OCI-LY3 (cell line): Measurements from ENCODE around the gene KRT32.

Experiments used
- CTCF ChIP-seq: fragments of 200-600, 300-600 bp; sonication (generic); IDR thresholded peaks from 2 replicates; pipeline ENCODE4 v1.5.1; 2014; ENCODE audit warnings: antibody characterized with exemption, low read length, low read depth
- EZH2phosphoT487 ChIP-seq: fragments of 200-600 bp; shearing (Covaris generic); IDR thresholded peaks from 2 replicates; pipeline ENCODE4 v1.6.1; 2018; ENCODE audit warnings: antibody characterized with exemption, mixed run types, low read depth

- no peak for TF ChIP-seq CTCF
- TF ChIP-seq EZH2phosphoT487, result no peak
Observed at GRCh38 chr17:41418116-41418860, 48.9 kb downstream of the KRT32 start.
